Vagina (tissue), 2 donors: ENCODE results near the gene CXCR6. TPM values are rescaled to one million over a fixed set of nuclear protein-coding genes. Genes with fewer than 3 reads are reported as not detected.

Experiments
- DNase-seq, 2 donors: peaks; one replicate each; pipeline ENCODE4 v3.0.0-alpha.2; 2017; ENCODE audit errors: extremely low spot score in 2 of 2
- H3K27ac ChIP-seq: fragments of 200-600 bp; sonication (generic); one replicate; pipeline ENCODE4 v1.5.1; 2019
- H3K27me3 ChIP-seq: fragments of 200-600 bp; sonication (generic); one replicate; pipeline ENCODE4 v1.5.1; 2019
- H3K36me3 ChIP-seq, 2 donors: fragments of 200-600 bp; sonication (generic); one replicate each; pipeline ENCODE4 v1.5.1; 2017 to 2019
- H3K4me1 ChIP-seq: fragments of 200-600 bp; sonication (generic); one replicate; pipeline ENCODE4 v1.5.1; 2019
- H3K4me3 ChIP-seq, 2 donors: fragments of 200-600 bp; sonication (generic); 1 replicate in 1 of 2; 2 replicates in 1 of 2; pipeline ENCODE4 v1.5.1; 2016 to 2019
- H3K9me3 ChIP-seq: fragments of 200-600 bp; sonication (generic); one replicate; pipeline ENCODE4 v1.5.1; 2019
- CTCF ChIP-seq, 3 experiments: fragments of 450-650 bp in 2 of 3; fragments of 200-600 bp in 1 of 3; sonication (generic) in 1 of 3; IDR thresholded peaks; one replicate each; pipeline ENCODE4 v1.5.1; 2017 to 2019; ENCODE audit warnings: antibody characterized with exemption in 3 of 3, mild to moderate bottlenecking in 2 of 3, moderate library complexity in 2 of 3
- POLR2A ChIP-seq, 2 donors: fragments of 450-650 bp; IDR thresholded peaks; one replicate each; pipeline ENCODE4 v1.6.1; 2017; ENCODE audit warnings: antibody characterized with exemption in 2 of 2, mild to moderate bottlenecking in 2 of 2, moderate library complexity in 2 of 2
- POLR2AphosphoS5 ChIP-seq, 2 donors: sonication (generic); formaldehyde crosslinking; IDR thresholded peaks; one replicate each; pipeline ENCODE4 v1.9.0; 2017; ENCODE audit warnings: antibody characterized with exemption in 2 of 2, mild to moderate bottlenecking in 2 of 2, low read depth in 1 of 2; ENCODE audit not compliant: insufficient read depth in 1 of 2
- intact Hi-C: fragments of 100-400 bp; cut with DNase I; formaldehyde crosslinking; loops from one replicate; pipeline ENCODE4 v1.15.1; 2023
- total RNA-seq: library from RNA; depleted of rRNA; stranded (reverse); fragments of >200 nt; gene quantifications from one replicate; pipeline ENCODE4 v1.2.3, GENCODE V29; 2016

Gene CXCR6
- total RNA-seq, 1 donor from 2014 or later, result 9.6 TPM

- intact Hi-C loops, result no loop called here
- TF ChIP-seq POLR2AphosphoS5 (IDR thresholded peaks at IDR 0.05; ENCODE audit: insufficient read depth in 1 of 2, low read depth in 1 of 2) (no peak), POLR2A (IDR thresholded peaks at IDR 0.05) (no peak), CTCF (IDR thresholded peaks at IDR 0.05) (no peak)
- Histone ChIP-seq H3K4me1 (peaks cover 12% of the 10 kb centered on the region), H3K27ac (no peak overlapping the region), H3K36me3 (peaks cover 0 to 15% of the 10 kb centered on the region in 2 donors), H3K27me3 (no peaks in the 10 kb centered on the region), H3K9me3 (no peaks in the 10 kb centered on the region), H3K4me3 (no peak overlapping the region)
- no peak for DNase-seq
Observed at GRCh38 chr3:45940781-45941365, 2.4 kb upstream of the CXCR6 start.

GRCh38 chr3:45942051-45942825 is 1.0 kb upstream of the CXCR6 start:
- Histone ChIP-seq H3K4me3 (no peak overlapping the region), H3K27ac (peak overlapping the region; percentile 2), H3K27me3 (no peaks in the 10 kb centered on the region), H3K9me3 (no peaks in the 10 kb centered on the region), H3K4me1 (peaks cover 12% of the 10 kb centered on the region), H3K36me3 (peaks cover 0 to 12% of the 10 kb centered on the region in 2 donors)
- intact Hi-C loops, result no loop called here
- no peak for TF ChIP-seq POLR2AphosphoS5 (IDR thresholded peaks at IDR 0.05; ENCODE audit: insufficient read depth in 1 of 2, low read depth in 1 of 2)
- TF ChIP-seq CTCF (IDR thresholded peaks at IDR 0.05), result no peak
- TF ChIP-seq POLR2A (IDR thresholded peaks at IDR 0.05), result no peak
- no peak for DNase-seq

DNA sequence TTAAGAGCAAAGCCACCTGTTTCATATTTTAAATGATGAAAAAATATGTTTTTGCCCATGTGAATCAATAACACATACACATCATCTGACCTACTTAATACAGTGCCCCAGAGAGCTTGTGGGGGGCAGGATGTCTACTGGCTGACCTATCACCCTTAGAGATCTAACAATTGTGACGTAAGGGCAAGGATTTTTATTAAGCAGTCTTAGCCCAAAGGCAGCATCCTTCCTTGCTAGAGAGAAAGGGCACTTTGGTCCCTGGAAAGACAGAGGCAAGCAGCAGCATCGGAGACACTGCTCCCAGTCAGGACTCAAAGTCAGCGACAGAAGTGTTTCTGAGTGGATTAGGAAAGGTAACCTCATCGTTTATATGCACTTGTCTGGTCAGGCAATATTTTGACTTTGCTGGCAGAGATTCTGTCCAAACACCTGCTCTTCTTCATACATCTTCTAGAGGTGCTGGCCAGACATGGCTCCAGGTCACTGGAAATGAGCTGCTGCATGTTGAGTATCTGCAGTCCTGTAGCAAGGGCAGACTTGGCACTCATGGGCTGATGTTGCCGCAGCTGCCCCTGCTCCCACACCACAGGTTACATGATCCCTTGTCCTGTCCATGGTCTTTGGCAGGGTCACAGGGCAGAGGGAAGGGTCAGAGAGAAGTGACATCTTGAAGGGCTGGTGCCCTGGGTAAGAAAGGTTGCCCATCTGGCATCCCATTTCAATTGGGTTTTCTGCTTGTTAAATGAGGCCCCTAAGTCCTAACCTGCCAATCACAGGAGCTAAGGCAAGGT is 1.8 kb downstream of the CXCR6 start:
- Histone ChIP-seq H3K36me3 (peaks cover 0 to 30% of the 10 kb centered on the region in 2 donors), H3K9me3 (no peaks in the 10 kb centered on the region), H3K27ac (peak overlapping the region; percentile 15), H3K27me3 (no peaks in the 10 kb centered on the region), H3K4me3 (peak overlapping the region in 1 of 2 donors; percentile 11), H3K4me1 (peaks cover 23% of the 10 kb centered on the region)
- intact Hi-C loops, result no loop called here
- TF ChIP-seq CTCF (IDR thresholded peaks at IDR 0.05) (no peak), POLR2AphosphoS5 (IDR thresholded peaks at IDR 0.05; ENCODE audit: insufficient read depth in 1 of 2, low read depth in 1 of 2) (peak in 1 of 2 donors; percentile 13), POLR2A (IDR thresholded peaks at IDR 0.05) (no peak)
- DNase-seq, result no peak

GRCh38 chr3:45946307-45946706 is 3.0 kb downstream of the CXCR6 start:
- peak overlapping the region; percentile 79 for H3K27ac ChIP-seq
- TF ChIP-seq POLR2AphosphoS5 (IDR thresholded peaks at IDR 0.05; ENCODE audit: insufficient read depth in 1 of 2, low read depth in 1 of 2), result no peak
- no peaks in the 10 kb centered on the region for H3K27me3 ChIP-seq
- no peaks in the 10 kb centered on the region for H3K9me3 ChIP-seq
- intact Hi-C loops, result no loop called here
- H3K4me3 ChIP-seq, result no peak overlapping the region
- no peak for DNase-seq
- H3K36me3 ChIP-seq, result peaks cover 0 to 27% of the 10 kb centered on the region in 2 donors
- H3K4me1 ChIP-seq, result peaks cover 31% of the 10 kb centered on the region

GRCh38 chr3:45946875-45947274 is 3.6 kb downstream of the CXCR6 start:
- Histone ChIP-seq H3K4me3 (no peak overlapping the region), H3K4me1 (peaks cover 36% of the 10 kb centered on the region), H3K27me3 (no peaks in the 10 kb centered on the region), H3K9me3 (no peaks in the 10 kb centered on the region), H3K27ac (peak overlapping the region; percentile 79), H3K36me3 (peaks cover 0 to 33% of the 10 kb centered on the region in 2 donors)
- intact Hi-C loops, result no loop called here
- no peak for DNase-seq
- TF ChIP-seq CTCF (IDR thresholded peaks at IDR 0.05) (no peak), POLR2AphosphoS5 (IDR thresholded peaks at IDR 0.05; ENCODE audit: insufficient read depth in 1 of 2, low read depth in 1 of 2) (no peak), POLR2A (IDR thresholded peaks at IDR 0.05) (no peak)
